HepG2 (cell line): Measurements from ENCODE around the gene ZNF274. TPM values are rescaled to one million over a fixed set of nuclear protein-coding genes. Genes with fewer than 3 reads are reported as not detected.

Experiments
- AGO2 ChIP-seq: fragments of 200-400 bp; formaldehyde crosslinking; optimal IDR thresholded peaks from 2 replicates; pipeline ENCODE3; 2017; ENCODE audit warnings: mild to moderate bottlenecking, low read depth, low read length, moderate library complexity
- FOSL2 ChIP-seq: sonication (generic); formaldehyde crosslinking; IDR thresholded peaks from 2 replicates; pipeline ENCODE4 v1.4.0; 2020; ENCODE audit warnings: missing genetic modification reagents
- KIAA2018 ChIP-seq: sonication (generic); formaldehyde crosslinking; IDR thresholded peaks from 2 replicates; pipeline ENCODE4 v1.5.0; 2020; ENCODE audit warnings: mild to moderate bottlenecking, missing genetic modification reagents, borderline replicate concordance
- KLF11 ChIP-seq: IDR thresholded peaks from 2 replicates; pipeline ENCODE4 v1.6.1; 2016; ENCODE audit warnings: missing compliant biosample characterization
- PHF20 ChIP-seq: sonication (generic); formaldehyde crosslinking; IDR thresholded peaks from 2 replicates; pipeline ENCODE4 v1.5.0; 2020; ENCODE audit warnings: mild to moderate bottlenecking, missing genetic modification reagents
- POGZ ChIP-seq: sonication (generic); formaldehyde crosslinking; IDR thresholded peaks from 2 replicates; pipeline ENCODE4 v1.4.0; 2020; ENCODE audit warnings: mild to moderate bottlenecking, missing genetic modification reagents
- POLR2A ChIP-seq, 2 experiments: IDR thresholded peaks; 2 replicates each; pipeline ENCODE4 v1.6.1; 2011; ENCODE audit warnings: low read depth in 2 of 2, low read length in 2 of 2, mild to moderate bottlenecking in 1 of 2, moderate library complexity in 1 of 2; ENCODE audit not compliant: insufficient read depth in 1 of 2
- ZFAT ChIP-seq: sonication (generic); formaldehyde crosslinking; conservative IDR thresholded peaks from 2 replicates; pipeline ENCODE4 v1.8.1; 2023; ENCODE audit warnings: missing genetic modification reagents, inconsistent platforms
- ZNF329 ChIP-seq: sonication (generic); formaldehyde crosslinking; IDR thresholded peaks from 2 replicates; pipeline ENCODE4 v1.9.0; 2021; ENCODE audit warnings: low read depth, mild to moderate bottlenecking, missing genetic modification reagents
- ZNF781 ChIP-seq: sonication (generic); formaldehyde crosslinking; IDR thresholded peaks from 2 replicates; pipeline ENCODE4 v1.5.1; 2020; ENCODE audit warnings: borderline replicate concordance, mild to moderate bottlenecking, missing genetic modification reagents; ENCODE audit errors: not compliant biosample characterization
- ZNF792 ChIP-seq: IDR thresholded peaks from 2 replicates; pipeline ENCODE4 v1.6.1; 2016
- ZSCAN31 ChIP-seq: sonication (generic); formaldehyde crosslinking; IDR thresholded peaks from 2 replicates; pipeline ENCODE4 v1.5.0; 2020; ENCODE audit warnings: low read depth, mild to moderate bottlenecking, missing genetic modification reagents
- polyA plus RNA-seq, 8 experiments: library from polyadenylated mRNA; depleted of rRNA in 3 of 8; stranded (reverse) in 7 of 8; unstranded in 1 of 8; fragments of >200 nt; fragmentation: Illumina TruSeq in 4 of 8; extraction: Trizol in 4 of 8; gene quantifications; 2 replicates each; pipeline versions ENCODE4 v1.2.1 to v1.2.3, GENCODE V29; 2011 to 2016; ENCODE audit warnings: low read depth in 4 of 8, missing spikeins in 1 of 8, mixed read lengths in 1 of 8; ENCODE audit not compliant: insufficient read depth in 1 of 8
- total RNA-seq, 5 experiments: library from RNA; depleted of rRNA; stranded (reverse); fragments of >200 nt; fragmentation: Illumina TruSeq; extraction: Trizol; gene quantifications; 2 replicates each; pipeline ENCODE4 v1.2.3, GENCODE V29; 2016; ENCODE audit warnings: low read depth in 1 of 5
- TF ChIP-seq, protein P1 (sequence below): sonication (generic); formaldehyde crosslinking; IDR thresholded peaks from 2 replicates; pipeline ENCODE4 v1.4.0; 2020; ENCODE audit warnings: low read depth, mild to moderate bottlenecking, missing genetic modification reagents
- TF ChIP-seq, protein P2 (sequence below): sonication (generic); formaldehyde crosslinking; IDR thresholded peaks from 2 replicates; pipeline ENCODE4 v1.4.0; 2020; ENCODE audit warnings: low read depth, mild to moderate bottlenecking, missing genetic modification reagents
- TF ChIP-seq, protein P3 (sequence below): sonication (generic); formaldehyde crosslinking; IDR thresholded peaks from 2 replicates; pipeline ENCODE4 v1.5.0; 2020; ENCODE audit warnings: mild to moderate bottlenecking, missing genetic modification reagents

The ZNF274 gene
- total and polyA plus RNA-seq, 2 of the 13 experiments (the other 11 are each of a cell fraction or from before 2014, with no cell fraction given): 16.1 to 23.0 TPM

DNA sequence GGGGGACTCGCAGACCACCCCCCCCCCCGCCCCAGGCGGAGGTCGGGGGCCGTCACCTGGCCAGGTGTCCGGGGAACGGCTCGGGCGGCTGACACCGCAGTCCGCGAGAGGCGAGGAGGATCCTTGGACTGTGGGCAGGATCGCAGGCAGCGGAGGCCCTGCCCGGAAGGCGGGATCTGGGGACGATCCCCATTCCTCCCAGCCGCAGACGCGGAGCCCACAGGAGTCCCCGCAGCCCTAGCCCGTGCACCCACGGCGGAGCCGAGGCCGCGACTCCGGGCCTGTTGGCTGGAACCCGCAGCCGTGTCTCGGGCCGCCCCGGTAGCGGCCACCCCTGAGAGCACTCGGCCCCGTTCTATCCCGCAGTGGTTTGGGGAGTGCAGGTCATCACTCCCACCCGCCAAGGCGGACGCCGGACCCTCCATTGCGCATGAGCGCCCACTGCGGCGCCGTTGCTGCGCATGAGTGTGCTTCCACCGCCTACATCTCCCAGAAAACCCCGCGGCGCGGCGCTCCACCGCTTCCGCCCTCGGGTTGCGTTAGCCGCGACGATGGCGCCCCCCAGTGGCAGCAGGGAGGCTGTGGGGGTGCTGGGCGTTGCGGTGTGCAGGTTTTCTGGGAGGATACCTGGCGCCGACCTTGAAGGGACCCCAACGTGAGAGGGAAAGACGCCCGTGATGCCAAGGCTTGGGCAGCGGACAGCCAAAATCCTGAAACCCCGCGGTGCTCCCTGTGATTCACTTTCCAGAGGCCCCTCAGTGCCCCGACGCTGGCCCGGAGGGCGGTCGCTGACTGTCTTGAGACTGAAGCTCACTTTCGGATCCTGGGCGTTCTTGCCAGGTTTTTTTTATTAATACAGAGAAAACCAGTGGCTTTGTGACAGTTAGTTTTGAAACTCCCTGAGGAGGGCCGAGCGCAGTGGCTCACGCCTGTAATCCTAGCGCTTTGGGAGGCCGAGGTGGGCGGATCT lies 27.9 kb upstream of the ZNF274 start (continued):
- peak; percentile 91 for TF ChIP-seq POGZ (CRISPR knock-in tag)
- TF ChIP-seq, protein P1, sequence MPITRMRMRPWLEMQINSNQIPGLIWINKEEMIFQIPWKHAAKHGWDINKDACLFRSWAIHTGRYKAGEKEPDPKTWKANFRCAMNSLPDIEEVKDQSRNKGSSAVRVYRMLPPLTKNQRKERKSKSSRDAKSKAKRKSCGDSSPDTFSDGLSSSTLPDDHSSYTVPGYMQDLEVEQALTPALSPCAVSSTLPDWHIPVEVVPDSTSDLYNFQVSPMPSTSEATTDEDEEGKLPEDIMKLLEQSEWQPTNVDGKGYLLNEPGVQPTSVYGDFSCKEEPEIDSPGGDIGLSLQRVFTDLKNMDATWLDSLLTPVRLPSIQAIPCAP (CRISPR knock-in tag): 0 out of 2 replicates have a peak, but pooled peaks have one; percentile 7
- no peak for TF ChIP-seq ZNF792 (CRISPR knock-in tag)
- TF ChIP-seq ZNF781 (CRISPR knock-in tag): peak; percentile 91
- peak; percentile 76; the same call in 1 of the 2 replicates for TF ChIP-seq PHF20 (CRISPR knock-in tag)
- TF ChIP-seq FOSL2 (CRISPR knock-in tag): peak; percentile 35; the same call in 1 of the 2 replicates
- TF ChIP-seq AGO2: peak; percentile 70
- no peak; the same call in 1 of the 2 replicates for TF ChIP-seq KLF11 (CRISPR knock-in tag)
- TF ChIP-seq ZSCAN31 (CRISPR knock-in tag): peak; percentile 53; the same call in 1 of the 2 replicates
- TF ChIP-seq, protein P2, sequence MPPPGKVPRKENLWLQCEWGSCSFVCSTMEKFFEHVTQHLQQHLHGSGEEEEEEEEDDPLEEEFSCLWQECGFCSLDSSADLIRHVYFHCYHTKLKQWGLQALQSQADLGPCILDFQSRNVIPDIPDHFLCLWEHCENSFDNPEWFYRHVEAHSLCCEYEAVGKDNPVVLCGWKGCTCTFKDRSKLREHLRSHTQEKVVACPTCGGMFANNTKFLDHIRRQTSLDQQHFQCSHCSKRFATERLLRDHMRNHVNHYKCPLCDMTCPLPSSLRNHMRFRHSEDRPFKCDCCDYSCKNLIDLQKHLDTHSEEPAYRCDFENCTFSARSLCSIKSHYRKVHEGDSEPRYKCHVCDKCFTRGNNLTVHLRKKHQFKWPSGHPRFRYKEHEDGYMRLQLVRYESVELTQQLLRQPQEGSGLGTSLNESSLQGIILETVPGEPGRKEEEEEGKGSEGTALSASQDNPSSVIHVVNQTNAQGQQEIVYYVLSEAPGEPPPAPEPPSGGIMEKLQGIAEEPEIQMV: peak; percentile 65; the same call in 1 of the 2 replicates
- TF ChIP-seq, protein P3, sequence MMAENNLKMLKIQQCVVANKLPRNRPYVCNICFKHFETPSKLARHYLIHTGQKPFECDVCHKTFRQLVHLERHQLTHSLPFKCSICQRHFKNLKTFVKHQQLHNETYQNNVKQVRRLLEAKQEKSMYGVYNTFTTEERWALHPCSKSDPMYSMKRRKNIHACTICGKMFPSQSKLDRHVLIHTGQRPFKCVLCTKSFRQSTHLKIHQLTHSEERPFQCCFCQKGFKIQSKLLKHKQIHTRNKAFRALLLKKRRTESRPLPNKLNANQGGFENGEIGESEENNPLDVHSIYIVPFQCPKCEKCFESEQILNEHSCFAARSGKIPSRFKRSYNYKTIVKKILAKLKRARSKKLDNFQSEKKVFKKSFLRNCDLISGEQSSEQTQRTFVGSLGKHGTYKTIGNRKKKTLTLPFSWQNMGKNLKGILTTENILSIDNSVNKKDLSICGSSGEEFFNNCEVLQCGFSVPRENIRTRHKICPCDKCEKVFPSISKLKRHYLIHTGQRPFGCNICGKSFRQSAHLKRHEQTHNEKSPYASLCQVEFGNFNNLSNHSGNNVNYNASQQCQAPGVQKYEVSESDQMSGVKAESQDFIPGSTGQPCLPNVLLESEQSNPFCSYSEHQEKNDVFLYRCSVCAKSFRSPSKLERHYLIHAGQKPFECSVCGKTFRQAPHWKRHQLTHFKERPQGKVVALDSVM (CRISPR knock-in tag): 0 out of 2 replicates have a peak, but pooled peaks have one; percentile 35
- peak; percentile 74; the same call in 1 of the 2 replicates for TF ChIP-seq ZFAT (CRISPR knock-in tag)
- no peak for TF ChIP-seq ZNF329 (CRISPR knock-in tag)
- TF ChIP-seq POLR2A (IDR thresholded peaks at IDR 0.05; ENCODE audit: insufficient read depth in 1 of 2, low read depth in 2 of 2, low read length in 2 of 2): peak; percentile 79 to 80
- no peak for TF ChIP-seq KIAA2018 (CRISPR knock-in tag)
